B cell (primary cell): Measurements from ENCODE around the gene SORT1.

ENCODE experiments used
- CTCF ChIP-seq: fragments of 200-600 bp; IDR thresholded peaks from one replicate; pipeline ENCODE4 v1.8.0; 2022; ENCODE audit warnings: antibody characterized with exemption, mild to moderate bottlenecking
- EZH2 ChIP-seq: IDR thresholded peaks from 2 replicates; pipeline ENCODE4 v1.6.1; 2012; ENCODE audit warnings: borderline replicate concordance, low read depth, mild to moderate bottlenecking, moderate library complexity, low read length; ENCODE audit not compliant: insufficient read depth, poor library complexity, severe bottlenecking

DNA sequence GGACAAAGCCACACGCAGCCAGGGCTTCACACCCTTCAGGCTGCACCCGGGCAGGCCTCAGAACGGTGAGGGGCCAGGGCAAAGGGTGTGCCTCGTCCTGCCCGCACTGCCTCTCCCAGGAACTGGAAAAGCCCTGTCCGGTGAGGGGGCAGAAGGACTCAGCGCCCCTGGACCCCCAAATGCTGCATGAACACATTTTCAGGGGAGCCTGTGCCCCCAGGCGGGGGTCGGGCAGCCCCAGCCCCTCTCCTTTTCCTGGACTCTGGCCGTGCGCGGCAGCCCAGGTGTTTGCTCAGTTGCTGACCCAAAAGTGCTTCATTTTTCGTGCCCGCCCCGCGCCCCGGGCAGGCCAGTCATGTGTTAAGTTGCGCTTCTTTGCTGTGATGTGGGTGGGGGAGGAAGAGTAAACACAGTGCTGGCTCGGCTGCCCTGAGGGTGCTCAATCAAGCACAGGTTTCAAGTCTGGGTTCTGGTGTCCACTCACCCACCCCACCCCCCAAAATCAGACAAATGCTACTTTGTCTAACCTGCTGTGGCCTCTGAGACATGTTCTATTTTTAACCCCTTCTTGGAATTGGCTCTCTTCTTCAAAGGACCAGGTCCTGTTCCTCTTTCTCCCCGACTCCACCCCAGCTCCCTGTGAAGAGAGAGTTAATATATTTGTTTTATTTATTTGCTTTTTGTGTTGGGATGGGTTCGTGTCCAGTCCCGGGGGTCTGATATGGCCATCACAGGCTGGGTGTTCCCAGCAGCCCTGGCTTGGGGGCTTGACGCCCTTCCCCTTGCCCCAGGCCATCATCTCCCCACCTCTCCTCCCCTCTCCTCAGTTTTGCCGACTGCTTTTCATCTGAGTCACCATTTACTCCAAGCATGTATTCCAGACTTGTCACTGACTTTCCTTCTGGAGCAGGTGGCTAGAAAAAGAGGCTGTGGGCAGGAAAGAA, 122.9 kb downstream of the SORT1 start:
- TF ChIP-seq CTCF (no peak), EZH2 (no peak)
